K562 (cell line): Measurements from ENCODE around the gene CCL24. TPM values are rescaled to one million over a fixed set of nuclear protein-coding genes. Genes with fewer than 3 reads are reported as not detected.

Source experiments
- ATAC-seq: fragments of 200-7000 bp; cut with Tn5 transposase; 3 replicates; pipeline ENCODE4 v1.9.1; 2020; ENCODE audit warnings: moderate library complexity
- BruUV-seq: library from RNA; stranded (reverse); fragments of 400-500 nt; replicated peaks from 2 replicates; lab custom pipeline; 2021; lab: Mats Ljungman, UMichigan
- CTCF ChIA-PET: fragments of 300-600 bp; formaldehyde crosslinking; extraction: SDS; loops from one replicate; lab custom pipeline; 2021; ENCODE audit warnings: low intra/inter-chr PET ratio; lab: Yijun Ruan, JAX
- POLR2A ChIA-PET: fragments of 300-600, 350-650 bp; sonication (Branson Sonifier 250); formaldehyde crosslinking; extraction: SDS; loops from one replicate; lab custom pipeline; 2021; ENCODE audit warnings: antibody characterized with exemption, inconsistent platforms; lab: Yijun Ruan, JAX
- DNase-seq, 4 experiments: peaks; one replicate each; pipeline versions ENCODE4 v3.0.0 to v3.0.0-alpha.2; 2011 to 2018; ENCODE audit warnings: low spot score in 3 of 4, mixed read lengths in 3 of 4; ENCODE audit errors: extremely low read depth in 1 of 4
- FAIRE-seq: peaks from 2 replicates; lab custom pipeline; 2011; peaks lifted over from hg19 to GRCh38; lab: Jason Lieb, UNC
- H2AFZ ChIP-seq: 2 replicates; pipeline ENCODE4 v1.6.0; 2011; ENCODE audit warnings: low read depth, low read length, control low read depth, inconsistent platforms
- H3K27ac ChIP-seq: fragments of 200-600 bp; 3 replicates; pipeline ENCODE4 v1.8.0; 2011; ENCODE audit warnings: low read depth, mild to moderate bottlenecking, control low read depth, inconsistent platforms, low read length, moderate library complexity, mixed read lengths; ENCODE audit errors: extremely low read depth
- H3K27me3 ChIP-seq, 2 experiments: fragments of 300-600 bp in 1 of 2; 2 replicates in 1 of 2; 3 replicates in 1 of 2; pipeline versions ENCODE4 v1.6.0 to v1.8.0; 2011; ENCODE audit warnings: inconsistent platforms in 2 of 2, low read length in 2 of 2, mild to moderate bottlenecking in 1 of 2, mixed read lengths in 1 of 2, moderate library complexity in 1 of 2; ENCODE audit not compliant: control insufficient read depth in 2 of 2, insufficient read depth in 2 of 2
- H3K36me3 ChIP-seq: fragments of 300-600 bp; 3 replicates; pipeline ENCODE4 v1.8.0; 2011; ENCODE audit warnings: mild to moderate bottlenecking, low read length, inconsistent platforms; ENCODE audit not compliant: control insufficient read depth, insufficient read depth
- H3K4me1 ChIP-seq, 2 experiments: fragments of 200-600 bp in 1 of 2; replicated peaks in 1 of 2; 2 replicates in 1 of 2; 3 replicates in 1 of 2; pipeline versions ENCODE4 v1.5.1 to v1.8.0; 2011; ENCODE audit warnings: inconsistent platforms in 2 of 2, low read length in 2 of 2, mild to moderate bottlenecking in 1 of 2, mixed read lengths in 1 of 2, moderate library complexity in 1 of 2; ENCODE audit not compliant: control insufficient read depth in 2 of 2, insufficient read depth in 2 of 2
- H3K4me2 ChIP-seq: 2 replicates; pipeline ENCODE4 v1.6.1; 2011; ENCODE audit warnings: low read length, control low read depth, inconsistent platforms, mixed read lengths; ENCODE audit not compliant: insufficient read depth
- H3K4me3 ChIP-seq: fragments of 200-600 bp; sonication (generic), shearing (Covaris generic); 2 replicates; pipeline ENCODE4 v1.5.1; 2016; ENCODE audit warnings: control low read depth, inconsistent platforms
- H3K79me2 ChIP-seq: fragments of 200-600 bp; 3 replicates; pipeline ENCODE4 v1.8.0; 2011; ENCODE audit warnings: low read length, inconsistent platforms; ENCODE audit not compliant: control insufficient read depth, insufficient read depth
- H3K9ac ChIP-seq, 2 experiments: 2 replicates each; pipeline versions ENCODE4 v1.6.0 to v1.6.1; 2011; ENCODE audit warnings: low read depth in 2 of 2, low read length in 2 of 2, control low read depth in 1 of 2, inconsistent platforms in 1 of 2, mild to moderate bottlenecking in 1 of 2, mixed read lengths in 1 of 2; ENCODE audit not compliant: insufficient read depth in 1 of 2
- H3K9me1 ChIP-seq: one replicate; pipeline ENCODE4 v1.6.0; 2011; ENCODE audit warnings: inconsistent platforms, mild to moderate bottlenecking, low read length, moderate library complexity; ENCODE audit not compliant: control insufficient read depth, insufficient read depth
- H3K9me3 ChIP-seq: replicated peaks from 2 replicates; pipeline ENCODE4 v1.5.1; 2011; ENCODE audit warnings: low read depth, low read length, inconsistent platforms; ENCODE audit not compliant: control insufficient read depth, insufficient read depth
- H4K20me1 ChIP-seq: replicated peaks from 2 replicates; pipeline ENCODE4 v1.6.1; 2011; ENCODE audit warnings: low read length, inconsistent platforms, mixed read lengths; ENCODE audit not compliant: control insufficient read depth, insufficient read depth
- ELF2 ChIP-seq: fragments of 250-450 bp; sonication (Bioruptor Pico); IDR thresholded peaks from 2 replicates; pipeline ENCODE4 v1.5.0; 2021; ENCODE audit warnings: mild to moderate bottlenecking
- GABPA ChIP-seq: fragments of 200-800 bp; sonication (Bioruptor generic); conservative IDR thresholded peaks from 2 replicates; pipeline ENCODE4 v1.6.1; 2016; ENCODE audit warnings: low read depth, missing genetic modification characterization, missing compliant biosample characterization
- HNRNPH1 ChIP-seq: fragments of 200-400 bp; formaldehyde crosslinking; optimal IDR thresholded peaks from 2 replicates; pipeline ENCODE3; 2017; ENCODE audit warnings: low read depth, mild to moderate bottlenecking, low read length, moderate library complexity
- RUNX1 ChIP-seq: sonication (generic); IDR thresholded peaks from 2 replicates; pipeline ENCODE4 v1.6.1; 2016; ENCODE audit warnings: antibody characterized with exemption, low read depth
- SAP30 ChIP-seq: fragments of 200-600 bp; sonication (generic); IDR thresholded peaks from 2 replicates; pipeline ENCODE4 v1.6.1; 2012; ENCODE audit warnings: borderline replicate concordance, low read depth, mild to moderate bottlenecking, moderate library complexity, low read length, control low read depth, inconsistent platforms; ENCODE audit not compliant: insufficient read depth, poor library complexity, severe bottlenecking
- ZFP36 ChIP-seq: fragments of 150-350 bp; IDR thresholded peaks from 2 replicates; pipeline ENCODE4 v1.6.1; 2018; ENCODE audit warnings: low read length, low read depth; ENCODE audit not compliant: partially characterized antibody
- ZNF384 ChIP-seq: IDR thresholded peaks from 2 replicates; pipeline ENCODE4 v1.6.1; 2012; ENCODE audit warnings: low read depth, low read length, improper control_type of control experiment
- WGBS: fragments of 100-300 bp; shearing (Covaris generic); methylation state at CpG from one replicate; pipeline ENCODE4 v1.1.6; 2016; ENCODE audit warnings: low coverage, mixed read lengths; ENCODE audit not compliant: insufficient coverage; ENCODE audit errors: missing lambda C conversion rate; 5-methylcytosine and 5-hydroxymethylcytosine counted together
- in situ Hi-C: fragments of 300-500 bp; cut with MboI; formaldehyde crosslinking; loops from 4 replicates; pipeline ENCODE4 v1.15.0; 2018; ENCODE audit warnings: inconsistent platforms, mixed read lengths
- intact Hi-C: fragments of 100-400 bp; cut with micrococcal nuclease; formaldehyde crosslinking; loops from 2 replicates; pipeline ENCODE4 v1.14.2; 2022
- polyA plus RNA-seq, 8 experiments: library from polyadenylated mRNA; depleted of rRNA in 4 of 8; stranded (reverse) in 5 of 8; unstranded in 3 of 8; fragments of >200 nt; fragmentation: Nextera tagmentation in 2 of 8; fragmentation: Illumina TruSeq in 1 of 8; extraction: Ambion mirVana in 2 of 8; extraction: Trizol in 1 of 8; gene quantifications; 2 replicates each; pipeline versions ENCODE4 v1.2.1 to v1.2.3, GENCODE V29; 2011 to 2014; ENCODE audit warnings: inconsistent platforms in 1 of 8, missing spikeins in 1 of 8
- total RNA-seq, 7 experiments: library from RNA; depleted of rRNA in 6 of 7; stranded (reverse); fragments of >200 nt in 6 of 7; fragmentation: Illumina TruSeq in 2 of 7; extraction: Trizol in 2 of 7; gene quantifications; 2 replicates each; pipeline versions ENCODE4 v1.2.1 to v1.2.3, GENCODE V29; 2011 to 2021; ENCODE audit warnings: low replicate concordance in 1 of 7

Gene CCL24
- total and polyA plus RNA-seq, 9 of the 15 experiments (the other 6 are each of a cell fraction or from before 2014, with no cell fraction given), result 0.45 to 3.6 (median 0.95) TPM; not detected in 1

- TF ChIP-seq SAP30, result no peak
Measured at GRCh38 chr7:75814407-75814947, 871 bp upstream of the CCL24 start (continued).

- BruUV-seq, result no TSS peak
- intact Hi-C loops, result no loop called here
- Histone ChIP-seq H3K27ac (no peak overlapping the region), H3K9me3 (no peaks in the 10 kb centered on the region), H3K4me2 (no peak overlapping the region), H3K4me3 (no peak overlapping the region), H3K36me3 (no peaks in the 10 kb centered on the region), H3K4me1 (peaks cover 11 to 16% of the 10 kb centered on the region in 2 experiments), H4K20me1 (no peaks in the 10 kb centered on the region)
- 35% methylated on average over 3 of the region's 3 CpGs for WGBS
- DNase-seq, result no peak
- CTCF ChIA-PET, result no interaction called here
- POLR2A ChIA-PET, result interaction anchor here (0.7 kb wide), 1 partner anchor 11 kb away, joined by 3 read pairs; no protein-coding TSS in a partner anchor
- FAIRE-seq, result no peak
- TF ChIP-seq ELF2 (CRISPR knock-in tag) (no peak), ZNF384 (no peak), HNRNPH1 (no peak), GABPA (tag) (0 out of 2 replicates have a peak, but pooled peaks have one; percentile 5), RUNX1 (no peak), ZFP36 (peak; percentile 55)
- TF ChIP-seq, all 486 proteins: peak for 2
- H3K9ac ChIP-seq, result peak overlapping the region in 1 of 2 experiments; percentile 72; a peak in 1 of 4 replicates
- in situ Hi-C loops, result no loop called here
- peak overlapping the region; percentile 69; the same call in 1 of the 2 replicates for H2AFZ ChIP-seq
- ATAC-seq, result no peak
- no peaks in the 10 kb centered on the region; a peak in 2 of 5 replicates for H3K27me3 ChIP-seq
- no peaks in the 10 kb centered on the region for H3K79me2 ChIP-seq
- peaks cover 4% of the 10 kb centered on the region for H3K9me1 ChIP-seq
Measured at GRCh38 chr7:75813084-75813483, 522 bp downstream of the CCL24 start.
